ENCODE results near the gene MS4A2.

DNA sequence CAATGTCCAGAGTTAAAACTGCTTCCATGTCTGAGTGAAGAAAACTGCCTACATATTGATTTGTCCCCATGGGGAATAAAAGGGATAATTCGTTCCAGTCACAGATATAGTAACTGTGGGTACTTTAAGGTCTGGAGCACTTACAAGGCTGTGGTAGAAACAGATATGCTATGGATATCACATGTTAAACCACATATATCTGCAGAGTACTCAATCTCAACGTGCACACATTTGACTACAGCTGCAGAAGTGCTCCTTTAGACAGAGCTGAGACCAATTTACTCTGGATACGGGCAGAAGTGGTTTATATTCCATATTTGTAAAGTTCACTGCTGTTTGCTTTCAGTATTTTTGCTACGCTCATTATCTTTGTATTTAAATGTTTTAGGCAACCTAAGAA lies 9.7 kb upstream of the MS4A2 start:
- TF ChIP-seq, protein P1, sequence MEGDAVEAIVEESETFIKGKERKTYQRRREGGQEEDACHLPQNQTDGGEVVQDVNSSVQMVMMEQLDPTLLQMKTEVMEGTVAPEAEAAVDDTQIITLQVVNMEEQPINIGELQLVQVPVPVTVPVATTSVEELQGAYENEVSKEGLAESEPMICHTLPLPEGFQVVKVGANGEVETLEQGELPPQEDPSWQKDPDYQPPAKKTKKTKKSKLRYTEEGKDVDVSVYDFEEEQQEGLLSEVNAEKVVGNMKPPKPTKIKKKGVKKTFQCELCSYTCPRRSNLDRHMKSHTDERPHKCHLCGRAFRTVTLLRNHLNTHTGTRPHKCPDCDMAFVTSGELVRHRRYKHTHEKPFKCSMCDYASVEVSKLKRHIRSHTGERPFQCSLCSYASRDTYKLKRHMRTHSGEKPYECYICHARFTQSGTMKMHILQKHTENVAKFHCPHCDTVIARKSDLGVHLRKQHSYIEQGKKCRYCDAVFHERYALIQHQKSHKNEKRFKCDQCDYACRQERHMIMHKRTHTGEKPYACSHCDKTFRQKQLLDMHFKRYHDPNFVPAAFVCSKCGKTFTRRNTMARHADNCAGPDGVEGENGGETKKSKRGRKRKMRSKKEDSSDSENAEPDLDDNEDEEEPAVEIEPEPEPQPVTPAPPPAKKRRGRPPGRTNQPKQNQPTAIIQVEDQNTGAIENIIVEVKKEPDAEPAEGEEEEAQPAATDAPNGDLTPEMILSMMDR (conservative IDR thresholded peaks at IDR 0.05 in 1 of 2, IDR thresholded peaks at IDR 0.05 in 1 of 2; ENCODE audit: low read depth in 1 of 2, low read length in 2 of 2), result no peak
- no peak for TF ChIP-seq EZH2 (IDR thresholded peaks at IDR 0.05; ENCODE audit: low read length, missing control alignments)

All from fibroblast of lung (primary cell).